Measurements from ENCODE around the gene DAB1.

DAB1 gene

DNA sequence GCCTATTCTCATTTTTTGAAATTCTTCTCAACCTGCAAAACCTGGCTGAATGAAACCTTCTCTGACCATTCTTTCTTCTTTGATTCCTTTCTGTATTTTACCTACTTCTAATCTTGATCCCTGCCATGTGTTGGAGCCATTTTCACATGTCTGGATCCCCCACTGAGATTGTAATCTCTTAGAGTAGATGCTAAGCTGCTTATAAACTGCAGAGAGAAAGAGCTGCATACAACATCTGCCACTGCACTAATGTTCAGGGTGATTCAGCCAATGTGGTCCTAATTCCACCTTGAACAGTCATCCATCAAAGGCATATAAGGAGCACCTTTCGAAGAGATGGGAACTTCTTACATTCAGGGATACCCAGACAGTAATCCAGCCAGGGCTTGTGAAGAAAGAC lies 16.2 kb upstream of the DAB1 start:
- TF ChIP-seq, protein P1, sequence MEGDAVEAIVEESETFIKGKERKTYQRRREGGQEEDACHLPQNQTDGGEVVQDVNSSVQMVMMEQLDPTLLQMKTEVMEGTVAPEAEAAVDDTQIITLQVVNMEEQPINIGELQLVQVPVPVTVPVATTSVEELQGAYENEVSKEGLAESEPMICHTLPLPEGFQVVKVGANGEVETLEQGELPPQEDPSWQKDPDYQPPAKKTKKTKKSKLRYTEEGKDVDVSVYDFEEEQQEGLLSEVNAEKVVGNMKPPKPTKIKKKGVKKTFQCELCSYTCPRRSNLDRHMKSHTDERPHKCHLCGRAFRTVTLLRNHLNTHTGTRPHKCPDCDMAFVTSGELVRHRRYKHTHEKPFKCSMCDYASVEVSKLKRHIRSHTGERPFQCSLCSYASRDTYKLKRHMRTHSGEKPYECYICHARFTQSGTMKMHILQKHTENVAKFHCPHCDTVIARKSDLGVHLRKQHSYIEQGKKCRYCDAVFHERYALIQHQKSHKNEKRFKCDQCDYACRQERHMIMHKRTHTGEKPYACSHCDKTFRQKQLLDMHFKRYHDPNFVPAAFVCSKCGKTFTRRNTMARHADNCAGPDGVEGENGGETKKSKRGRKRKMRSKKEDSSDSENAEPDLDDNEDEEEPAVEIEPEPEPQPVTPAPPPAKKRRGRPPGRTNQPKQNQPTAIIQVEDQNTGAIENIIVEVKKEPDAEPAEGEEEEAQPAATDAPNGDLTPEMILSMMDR (IDR thresholded peaks at IDR 0.05; ENCODE audit: low read depth, low read length), result no peak
- no peak for DNase-seq (ENCODE audit: low read depth in 2 of 2)
- H3K4me3 ChIP-seq (replicated peaks in 1 of 2; ENCODE audit: low read depth in 2 of 2, low read length in 2 of 2), result no peak overlapping the region

DNA sequence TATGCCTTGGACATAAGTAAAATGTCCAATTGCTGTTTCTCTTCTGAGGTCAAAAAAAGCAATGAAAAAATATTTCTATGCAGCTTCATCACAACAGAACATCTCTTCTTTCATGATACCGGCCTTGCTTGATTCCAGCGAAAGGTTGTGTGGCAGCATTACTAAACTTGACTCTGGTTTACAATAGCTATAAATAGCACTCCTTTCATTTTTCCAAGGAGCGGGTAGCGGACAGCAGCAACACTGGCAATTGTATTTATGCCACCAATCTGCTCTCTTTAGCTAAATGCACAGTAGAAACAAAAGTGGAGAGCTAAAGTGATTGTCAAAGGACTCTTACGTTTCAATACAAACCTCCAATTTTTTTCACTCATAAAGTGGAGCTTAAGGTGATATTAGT lies 7.5 kb upstream of the DAB1 start:
- TF ChIP-seq, protein P1 (IDR thresholded peaks at IDR 0.05; ENCODE audit: low read depth, low read length), result no peak
- H3K4me3 ChIP-seq (replicated peaks in 1 of 2; ENCODE audit: low read depth in 2 of 2, low read length in 2 of 2), result no peak overlapping the region
- no peak for DNase-seq (ENCODE audit: low read depth in 2 of 2)

- peak overlapping the region; percentile 18 to 32 for H3K4me3 ChIP-seq (replicated peaks in 1 of 2; ENCODE audit: low read depth in 2 of 2, low read length in 2 of 2)
Observed at GRCh38 chr1:57424231-57425027, 569 bp upstream of the DAB1 start.

DNA sequence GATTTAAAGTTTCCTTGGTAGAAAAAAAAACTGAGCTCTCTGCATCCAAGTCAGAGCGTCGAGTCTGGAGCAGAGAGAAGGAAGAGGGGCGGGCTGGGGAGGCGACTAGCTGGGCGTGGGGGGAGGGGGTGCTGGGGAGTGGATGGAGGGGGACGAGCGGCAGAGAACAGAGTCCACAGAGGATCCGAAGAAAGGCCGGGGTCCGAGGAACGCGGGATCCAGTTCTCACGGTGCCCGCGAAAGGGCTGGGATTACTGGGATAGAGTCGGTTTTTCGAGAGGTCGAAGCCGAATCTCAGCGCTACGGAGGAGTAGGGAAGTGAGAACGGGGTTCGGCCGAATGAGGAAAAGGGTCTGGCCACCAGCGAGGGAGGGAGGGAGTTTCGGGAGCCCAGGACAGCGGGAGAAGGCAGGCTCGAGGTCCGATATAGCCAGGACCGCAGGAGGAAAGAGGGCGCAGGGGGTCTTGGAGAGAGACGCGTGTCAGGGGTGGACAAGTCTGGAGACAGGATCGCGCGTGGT lies 665 bp downstream of the DAB1 start:
- DNase-seq (ENCODE audit: low read depth in 2 of 2), result no peak
- peak overlapping the region in 1 of 2 donors; percentile 24 for H3K4me3 ChIP-seq (replicated peaks in 1 of 2; ENCODE audit: low read depth in 2 of 2, low read length in 2 of 2)
- TF ChIP-seq, protein P1 (IDR thresholded peaks at IDR 0.05; ENCODE audit: low read depth, low read length), result no peak

More at GRCh38 chr1:57424231-57425027, 569 bp upstream of the DAB1 start:
- peak; percentile 20 to 32 for DNase-seq (ENCODE audit: low read depth in 2 of 2)
- TF ChIP-seq, protein P1 (IDR thresholded peaks at IDR 0.05; ENCODE audit: low read depth, low read length), result peak; percentile 58

DNA sequence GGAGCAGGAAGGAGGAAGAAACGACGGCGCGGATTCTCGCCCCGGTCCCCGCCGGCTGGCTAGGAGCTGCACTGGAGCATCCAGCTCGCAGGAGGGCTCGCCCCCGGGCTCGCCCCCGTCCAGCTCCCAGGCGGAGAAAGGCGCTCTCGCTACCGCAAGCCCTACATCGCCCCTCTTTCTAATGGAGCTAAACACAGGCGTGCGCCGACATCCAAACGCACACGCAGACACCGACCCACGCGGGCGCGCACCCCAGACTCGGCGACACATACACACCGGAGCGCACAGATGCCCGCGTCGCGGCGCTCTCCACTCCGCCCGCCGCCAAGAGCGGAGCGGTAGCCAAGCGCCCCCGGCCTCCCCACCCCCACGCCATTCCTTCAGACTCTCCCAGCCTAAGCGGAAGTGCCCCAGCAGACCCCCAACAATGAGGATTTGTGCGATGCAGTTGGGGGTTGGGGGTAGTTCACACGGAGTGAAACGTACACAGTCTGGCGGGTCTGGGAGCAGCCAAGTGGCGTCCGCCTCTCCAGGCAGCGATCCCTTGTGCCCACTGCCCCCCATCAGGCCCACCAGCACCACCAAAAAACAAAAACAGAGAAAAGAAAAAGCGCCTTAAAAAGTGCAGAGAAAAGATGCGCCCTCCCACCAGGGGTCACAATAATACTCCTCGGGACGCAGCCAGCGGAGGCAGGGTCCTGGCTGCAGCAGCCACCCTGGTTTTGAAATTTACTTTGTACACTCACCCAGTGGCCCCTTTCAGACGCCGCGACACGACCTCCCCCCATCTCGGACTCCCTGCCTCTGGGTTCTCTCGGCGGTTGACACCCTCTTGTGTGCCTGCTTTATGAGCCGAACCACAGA lies 1.4 kb downstream of the DAB1 start:
- TF ChIP-seq, protein P1 (IDR thresholded peaks at IDR 0.05; ENCODE audit: low read depth, low read length), result no peak
- DNase-seq (ENCODE audit: low read depth in 2 of 2), result peak; percentile 9 to 12
- peak overlapping the region in 1 of 2 donors; percentile 21 for H3K4me3 ChIP-seq (replicated peaks in 1 of 2; ENCODE audit: low read depth in 2 of 2, low read length in 2 of 2)

GRCh38 chr1:57421806-57422205 lies 2.1 kb downstream of the DAB1 start:
- TF ChIP-seq, protein P1 (IDR thresholded peaks at IDR 0.05; ENCODE audit: low read depth, low read length), result no peak
- no peak overlapping the region for H3K4me3 ChIP-seq (replicated peaks in 1 of 2; ENCODE audit: low read depth in 2 of 2, low read length in 2 of 2)
- DNase-seq (ENCODE audit: low read depth in 2 of 2), result no peak

Data from cardiac fibroblast (primary cell).